Posterior cingulate gyrus (tissue), 11 donors: ENCODE results near the gene TMEM238L.

Source experiments
- DNase-seq, 10 donors: peaks; one replicate each; pipeline versions ENCODE4 v3.0.0 to v3.0.0-alpha.2; 2020 to 2021; ENCODE audit warnings: mixed read lengths in 3 of 10
- intact Hi-C: fragments of 100-400 bp; cut with DNase I; formaldehyde crosslinking; loops from one replicate; pipeline ENCODE4 v1.15.1; 2023

TMEM238L gene

DNA sequence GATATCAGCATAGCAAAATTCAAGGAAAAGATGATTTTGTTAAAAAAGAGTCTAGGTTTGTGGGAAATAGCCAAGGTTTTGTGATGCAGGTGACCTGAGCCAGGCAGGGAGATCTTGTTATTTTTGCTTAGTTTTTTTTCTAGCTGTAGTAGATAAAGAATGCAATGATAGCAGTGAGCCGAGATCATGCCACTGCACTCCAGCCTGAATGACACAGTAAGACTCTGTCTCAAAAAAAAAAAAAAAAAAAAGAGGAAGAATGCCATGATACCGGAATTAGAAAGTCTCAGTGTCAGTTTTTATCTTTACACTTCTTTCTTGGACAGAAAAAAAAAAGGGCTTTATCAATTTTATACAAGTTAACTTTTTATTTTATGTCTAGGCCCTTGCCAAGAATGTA, 27.5 kb downstream of the TMEM238L start:
- DNase-seq = no peak
- intact Hi-C loops = no loop called here

GRCh38 chr17:10775740-10776356, 28.1 kb downstream of the TMEM238L start:
- DNase-seq = no peak
- intact Hi-C loops = no loop called here

- no peak for DNase-seq
- intact Hi-C loops = no loop called here
These were observed 28.8 kb downstream of the TMEM238L start for GRCh38 chr17:10775058-10775457.

DNA sequence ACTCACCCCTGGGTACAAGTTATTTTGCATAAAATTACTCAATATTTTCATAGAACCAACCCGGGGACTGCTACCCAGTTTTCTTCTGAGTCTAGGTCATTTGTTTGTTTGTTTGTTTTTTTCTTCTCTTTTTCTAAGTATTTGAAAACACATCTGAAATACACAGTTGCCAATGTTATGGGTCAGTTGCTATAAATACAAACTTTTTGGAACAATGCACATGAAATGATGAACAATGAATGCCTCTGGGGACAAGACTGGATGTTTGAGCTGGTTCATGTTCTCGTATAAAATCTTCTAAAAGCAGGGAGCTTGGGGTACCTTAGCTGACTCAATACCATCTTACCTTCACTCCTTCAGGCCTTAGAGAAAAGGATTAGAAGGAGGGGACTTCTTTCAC, 30.5 kb downstream of the TMEM238L start:
- intact Hi-C loops = no loop called here
- no peak for DNase-seq

DNA sequence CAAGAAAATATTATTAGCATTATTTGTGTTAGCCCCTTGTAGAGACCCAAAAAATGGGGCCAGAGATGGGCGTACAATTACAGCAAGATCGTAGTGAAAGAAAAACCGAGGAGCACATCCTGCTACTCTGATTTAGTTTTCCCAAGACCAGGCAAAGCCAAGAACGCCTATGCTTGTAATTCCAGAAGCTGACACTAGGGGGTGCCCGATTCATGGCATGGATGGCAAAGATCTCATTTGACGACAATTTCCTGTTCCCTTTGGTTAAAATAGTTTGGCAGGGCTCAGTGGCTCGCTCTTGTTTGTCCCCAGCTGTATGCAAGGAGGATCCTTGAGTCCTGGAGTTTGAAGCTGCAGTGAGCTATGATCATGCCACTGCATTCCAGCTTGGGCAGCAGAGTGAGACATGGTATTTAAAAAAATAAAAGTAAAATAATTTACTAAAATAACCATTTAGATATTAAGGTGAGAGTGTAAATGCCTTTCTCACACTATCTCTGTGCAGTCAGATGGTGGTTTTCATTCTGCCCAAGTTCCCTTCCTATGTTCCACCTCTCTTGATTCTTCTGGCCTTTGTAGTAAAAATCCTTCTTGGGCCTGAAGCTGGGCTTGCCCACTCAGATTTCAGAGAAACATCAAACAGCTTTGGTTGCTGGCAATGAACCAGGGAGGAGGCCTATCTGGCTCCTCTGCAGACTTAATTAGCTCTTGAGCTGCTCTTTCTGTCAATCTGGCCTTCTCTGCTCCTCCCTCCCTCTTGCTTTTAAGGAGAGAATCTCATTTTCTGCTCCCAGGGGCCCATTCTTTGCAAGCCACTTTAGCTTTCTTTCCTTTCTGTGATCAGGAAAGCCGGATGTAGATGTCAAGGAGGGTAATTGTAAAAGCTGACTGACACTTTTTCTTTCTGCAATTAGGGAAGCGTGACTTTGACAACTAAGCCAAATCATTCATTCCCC, 31.2 kb downstream of the TMEM238L start:
- DNase-seq = no peak
- intact Hi-C loops = no loop called here

DNA sequence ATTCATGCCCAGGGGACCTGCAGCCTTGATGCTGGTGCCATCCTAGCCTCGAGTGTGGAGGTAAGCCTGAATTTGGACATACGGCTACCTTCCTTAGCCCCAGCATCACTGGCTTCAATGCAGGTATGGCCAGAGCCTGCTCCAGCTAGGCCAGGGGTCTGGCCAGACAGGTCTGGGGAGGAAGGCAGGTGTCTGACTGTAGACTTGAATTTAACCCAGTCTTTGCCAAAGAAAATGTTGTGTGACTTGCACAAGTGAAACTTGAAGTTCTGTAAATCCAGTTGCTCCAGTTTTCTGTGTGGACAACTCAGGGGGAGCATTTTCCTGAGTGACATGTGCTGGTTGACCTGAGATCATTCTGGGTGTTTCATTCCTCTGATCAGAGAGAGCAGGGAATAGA, 32.8 kb downstream of the TMEM238L start:
- no peak for DNase-seq
- intact Hi-C loops = no loop called here

- no peak for DNase-seq
- intact Hi-C loops = no loop called here
These were observed 34.1 kb downstream of the TMEM238L start for GRCh38 chr17:10769840-10770239.

- DNase-seq = peak in 1 of 10 donors; percentile 83
- intact Hi-C loops = no loop called here
These were observed 35.1 kb downstream of the TMEM238L start for GRCh38 chr17:10768750-10769251.

DNA sequence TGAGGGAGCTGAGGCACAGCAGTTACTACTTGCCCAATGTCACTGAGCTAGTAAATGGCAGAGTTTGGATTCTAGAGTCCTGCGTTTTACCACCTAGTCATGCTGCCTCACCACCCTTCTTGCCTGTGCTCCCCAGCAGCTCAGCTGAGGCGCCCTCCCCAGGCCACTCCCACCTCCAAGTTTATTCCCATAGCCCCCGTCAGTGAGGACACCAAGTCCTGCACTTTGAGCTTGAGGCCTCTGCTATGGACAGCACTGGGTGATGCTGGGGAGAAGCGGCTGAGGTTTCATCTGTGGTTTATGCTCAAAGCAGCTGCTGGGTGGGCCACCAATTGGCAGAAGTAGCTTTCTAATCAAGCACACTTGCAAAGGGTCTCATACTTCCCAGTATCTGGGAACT, 36.7 kb downstream of the TMEM238L start:
- DNase-seq = peak in 1 of 10 donors; percentile 34
- intact Hi-C loops = no loop called here

DNA sequence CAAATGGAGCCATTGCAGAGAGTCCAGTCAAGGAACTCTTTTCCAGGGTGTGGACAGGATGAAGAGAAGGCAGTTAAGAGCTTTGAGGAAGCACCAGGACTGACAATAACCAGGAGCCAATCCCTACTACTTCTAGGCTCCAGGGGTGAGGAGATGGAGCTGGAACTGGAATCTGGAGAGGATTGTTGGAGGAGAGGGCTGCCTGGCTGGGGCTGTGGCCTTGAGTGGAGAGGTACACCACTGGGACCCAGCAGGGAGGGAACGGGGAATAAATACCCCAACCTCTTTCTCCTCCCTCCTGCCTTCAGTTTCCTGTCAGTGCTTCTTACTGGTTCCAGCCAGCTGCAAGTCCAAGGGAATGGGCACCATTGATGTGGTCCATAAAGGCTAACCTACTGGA, 41.9 kb downstream of the TMEM238L start:
- intact Hi-C loops = no loop called here
- DNase-seq = peak in 1 of 10 donors; percentile 42

DNA sequence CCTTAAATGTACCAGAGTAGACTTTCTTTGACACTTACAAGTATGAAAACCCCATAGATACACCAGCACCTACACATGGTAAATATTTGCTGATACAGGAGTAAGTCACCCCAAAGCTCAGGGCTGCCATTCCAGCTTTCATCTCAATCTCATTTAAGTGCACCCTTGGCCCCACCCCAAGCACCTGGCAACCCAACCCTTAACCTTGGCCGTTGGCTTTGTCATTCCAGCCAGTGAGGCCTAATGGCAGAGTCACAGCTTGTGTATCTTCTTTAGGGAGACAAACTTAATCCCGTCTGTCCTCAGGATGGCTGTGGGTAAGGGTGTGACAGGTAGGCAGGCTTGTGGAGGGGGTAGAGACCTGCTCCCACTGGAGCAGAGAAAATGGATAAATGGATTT, 42.6 kb downstream of the TMEM238L start:
- intact Hi-C loops = no loop called here
- no peak for DNase-seq

- no peak for DNase-seq
- intact Hi-C loops = no loop called here
These were observed 45.8 kb downstream of the TMEM238L start for GRCh38 chr17:10758062-10758461.

DNA sequence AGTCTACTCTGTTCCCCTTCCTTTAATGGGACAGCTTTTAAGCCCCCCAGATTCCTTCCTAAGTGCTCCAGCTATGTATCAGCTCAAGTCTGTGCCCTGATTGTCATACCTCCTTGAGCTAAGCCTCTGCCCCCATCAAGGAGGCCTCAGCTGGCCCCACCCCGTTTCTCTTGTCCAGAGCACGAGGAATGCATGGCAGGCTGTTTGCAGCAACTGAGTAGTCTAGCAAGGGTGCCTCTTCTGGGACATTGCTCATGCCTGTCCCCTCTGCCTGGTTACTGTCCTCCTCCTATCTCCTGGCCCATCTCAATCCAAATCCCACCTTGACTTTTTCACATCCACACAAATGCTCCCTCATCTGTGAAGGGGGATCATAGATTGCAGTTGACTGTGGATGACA, 46.3 kb downstream of the TMEM238L start:
- intact Hi-C loops = no loop called here
- peak in 1 of 10 donors; percentile 40 for DNase-seq

DNA sequence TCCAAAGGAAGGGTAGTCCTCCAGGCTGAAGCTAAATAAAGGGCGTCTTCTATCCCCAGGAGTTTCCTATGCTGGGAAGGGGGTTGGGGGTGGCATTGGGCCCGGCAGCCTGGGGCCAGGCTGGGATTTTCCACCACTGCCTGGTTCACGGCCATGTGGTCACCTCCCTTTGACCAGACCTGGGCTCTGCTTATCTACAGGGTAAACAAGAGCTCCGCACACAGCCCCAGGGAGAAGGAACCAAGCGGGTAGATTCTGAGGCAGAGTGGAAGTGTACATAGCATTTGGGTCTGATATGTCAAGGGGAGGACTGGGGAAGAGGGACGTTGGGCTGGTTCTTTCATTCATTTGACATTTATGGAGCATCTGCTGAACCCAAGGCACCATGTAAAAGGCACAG, 46.8 kb downstream of the TMEM238L start:
- DNase-seq = peak in 1 of 10 donors; percentile 55
- intact Hi-C loops = no loop called here

- no peak for DNase-seq
- intact Hi-C loops = no loop called here
These were observed 47.3 kb downstream of the TMEM238L start for GRCh38 chr17:10756619-10757018.

DNA sequence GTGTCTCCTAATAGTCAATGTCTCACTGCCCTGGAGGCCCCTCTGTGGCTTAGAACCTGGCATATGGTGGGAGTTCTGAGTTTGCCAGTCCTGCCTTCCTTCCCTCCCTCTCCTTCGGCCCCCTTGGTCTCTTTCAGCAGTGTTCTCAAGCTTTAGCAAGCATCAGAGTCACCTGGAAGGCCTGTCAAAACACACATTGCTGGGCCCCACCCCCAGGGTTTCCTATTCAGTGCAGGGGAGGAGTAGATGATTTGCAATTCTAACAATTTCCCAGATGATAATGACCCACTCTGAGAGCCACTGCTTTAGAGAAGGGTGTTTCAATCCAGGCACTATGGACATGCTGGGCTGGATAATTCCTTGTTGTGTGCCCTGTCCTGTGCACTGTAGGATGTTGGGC, 47.7 kb downstream of the TMEM238L start:
- intact Hi-C loops = no loop called here
- peak in 1 of 10 donors; percentile 30 for DNase-seq

- DNase-seq = no peak
- intact Hi-C loops = no loop called here
These were observed 48.2 kb downstream of the TMEM238L start for GRCh38 chr17:10755592-10756127.

DNA sequence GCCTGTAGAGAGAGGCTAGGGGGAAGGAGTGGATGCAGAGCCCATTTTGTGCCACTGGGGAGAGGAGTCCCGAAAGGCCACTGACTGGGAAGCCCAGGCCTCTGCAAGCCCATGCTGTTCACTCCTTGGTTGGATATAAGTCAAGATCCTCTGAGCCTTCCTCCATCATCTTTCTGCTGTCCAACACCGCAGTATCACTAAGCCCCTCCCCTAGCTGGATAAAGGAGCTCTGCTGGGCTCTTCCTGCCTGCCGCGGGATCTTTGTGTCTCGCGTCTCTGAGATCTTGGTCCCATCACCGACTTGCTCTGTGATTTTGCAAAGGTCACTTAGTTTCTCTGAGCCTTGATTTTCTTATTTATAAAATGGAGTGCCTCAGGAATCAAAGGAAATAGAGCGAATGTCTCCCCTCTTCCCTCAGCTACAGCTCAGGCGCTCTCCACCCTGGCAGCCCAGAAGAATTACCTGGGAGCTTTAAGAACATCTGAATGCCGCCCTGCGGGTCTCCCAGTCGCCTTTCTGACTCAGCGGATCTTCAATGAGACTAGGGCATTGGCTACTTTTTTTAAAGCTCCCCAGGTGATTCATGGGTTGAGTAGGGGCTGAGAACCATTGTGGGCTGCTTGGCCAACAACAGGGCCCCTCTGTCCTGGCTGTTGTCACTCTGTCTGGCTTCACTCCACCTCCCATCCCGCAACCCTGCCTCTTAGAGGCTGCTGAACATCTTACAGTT, 48.9 kb downstream of the TMEM238L start:
- intact Hi-C loops = no loop called here
- DNase-seq = peak in 1 of 10 donors; percentile 57

GRCh38 chr17:10754109-10754508, 49.8 kb downstream of the TMEM238L start:
- intact Hi-C loops = no loop called here
- peak in 2 of 10 donors; percentile 22 to 78 for DNase-seq

DNA sequence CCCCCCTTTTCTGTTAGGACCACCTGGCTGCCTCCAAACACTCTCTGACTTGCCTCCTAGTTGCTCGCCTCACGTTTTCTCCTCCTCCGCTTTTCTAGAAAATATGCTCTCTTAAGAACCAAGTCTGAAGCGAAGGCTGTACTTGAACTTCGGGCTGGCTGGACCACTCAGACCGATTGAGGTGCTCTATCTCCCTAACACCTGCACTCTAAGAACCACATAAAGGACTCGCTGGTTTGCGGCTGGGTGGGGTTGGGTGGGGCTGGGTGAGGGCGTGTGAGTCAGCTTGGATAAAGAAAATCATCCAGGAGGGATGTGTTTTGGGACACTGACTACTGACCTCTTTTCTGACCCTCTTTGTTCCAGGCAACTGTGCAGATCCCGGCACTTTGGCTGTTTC, 51.2 kb downstream of the TMEM238L start:
- peak in 1 of 10 donors; percentile 7 for DNase-seq
- intact Hi-C loops = no loop called here

GRCh38 chr17:10751563-10751962, 52.3 kb downstream of the TMEM238L start:
- DNase-seq = no peak
- intact Hi-C loops = no loop called here
